Neural progenitor cell (in vitro differentiated cells): ENCODE results near the gene FAM43A.

Experiments
- CTCF ChIP-seq: fragments of 200-600 bp; sonication (generic); IDR thresholded peaks from 2 replicates; pipeline ENCODE4 v1.5.1; 2017; ENCODE audit warnings: antibody characterized with exemption, mild to moderate bottlenecking
- EZH2 ChIP-seq: fragments of 200-600 bp; sonication (generic); IDR thresholded peaks from 2 replicates; pipeline ENCODE4 v1.6.1; 2017; ENCODE audit warnings: antibody characterized with exemption, mild to moderate bottlenecking, moderate library complexity
- EZH2phosphoT487 ChIP-seq: fragments of 200-600 bp; sonication (generic); IDR thresholded peaks from 2 replicates; pipeline ENCODE4 v1.6.1; 2017; ENCODE audit warnings: antibody characterized with exemption

- no peak for TF ChIP-seq CTCF
- TF ChIP-seq EZH2: no peak
- TF ChIP-seq EZH2phosphoT487: no peak
Measured at GRCh38 chr3:194711913-194712312, 26.2 kb downstream of the FAM43A start.
